Dendritic cell treated with granulocyte-macrophage colony-stimulating factor and Interleukin-4, amounts not matched to agents 40 ng/mL and 50 ng/mL, for 4 days (primary cell): ENCODE results near the gene MACROD2.

ENCODE experiments used
- H3K27ac Mint-ChIP-seq: one replicate; pipeline ENCODE4 v1.8.0; 2022; ENCODE audit warnings: mild to moderate bottlenecking, mixed read lengths
- H3K27me3 Mint-ChIP-seq: one replicate; pipeline ENCODE4 v1.8.0; 2022; ENCODE audit warnings: mild to moderate bottlenecking, mixed read lengths
- H3K36me3 Mint-ChIP-seq: one replicate; pipeline ENCODE4 v1.8.0; 2022; ENCODE audit warnings: low read depth, mixed read lengths
- H3K4me1 Mint-ChIP-seq: one replicate; pipeline ENCODE4 v1.8.0; 2022; ENCODE audit warnings: low read depth, mixed read lengths
- H3K4me3 Mint-ChIP-seq: one replicate; pipeline ENCODE4 v1.8.0; 2022; ENCODE audit warnings: mild to moderate bottlenecking, moderate library complexity, mixed read lengths
- H3K9me3 Mint-ChIP-seq: one replicate; pipeline ENCODE4 v1.8.0; 2022; ENCODE audit warnings: mixed read lengths
- intact Hi-C: fragments of 100-400 bp; cut with micrococcal nuclease; formaldehyde crosslinking; loops from one replicate; pipeline ENCODE4 v1.15.0; 2022

The MACROD2 gene

DNA sequence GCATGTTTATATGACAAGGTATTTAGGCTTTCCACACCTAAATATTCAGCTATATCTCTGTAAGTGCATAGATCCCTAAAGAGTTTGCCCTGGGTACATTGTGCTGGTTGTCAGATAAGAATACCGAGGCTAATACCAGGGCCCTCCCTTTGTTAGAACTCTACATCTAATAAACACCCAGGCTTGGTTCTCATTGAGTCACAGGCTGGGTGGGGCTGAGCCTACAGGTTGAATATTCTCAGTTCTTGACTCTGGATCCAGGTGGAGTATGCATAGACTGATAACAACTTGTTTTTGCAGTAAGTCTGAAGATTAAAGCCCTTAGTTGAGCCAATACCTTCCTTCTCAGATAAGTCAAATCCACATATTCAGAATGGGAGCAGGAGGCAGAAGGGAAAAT is 654.3 kb downstream of the MACROD2 start:
- H3K36me3 Mint-ChIP-seq = no peaks in the 10 kb centered on the region
- no peaks in the 10 kb centered on the region for H3K4me1 Mint-ChIP-seq
- H3K27ac Mint-ChIP-seq = no peak overlapping the region
- intact Hi-C loops = no loop called here
- H3K27me3 Mint-ChIP-seq = no peaks in the 10 kb centered on the region
- H3K4me3 Mint-ChIP-seq = no peak overlapping the region
- peaks cover 7% of the 10 kb centered on the region for H3K9me3 Mint-ChIP-seq

DNA sequence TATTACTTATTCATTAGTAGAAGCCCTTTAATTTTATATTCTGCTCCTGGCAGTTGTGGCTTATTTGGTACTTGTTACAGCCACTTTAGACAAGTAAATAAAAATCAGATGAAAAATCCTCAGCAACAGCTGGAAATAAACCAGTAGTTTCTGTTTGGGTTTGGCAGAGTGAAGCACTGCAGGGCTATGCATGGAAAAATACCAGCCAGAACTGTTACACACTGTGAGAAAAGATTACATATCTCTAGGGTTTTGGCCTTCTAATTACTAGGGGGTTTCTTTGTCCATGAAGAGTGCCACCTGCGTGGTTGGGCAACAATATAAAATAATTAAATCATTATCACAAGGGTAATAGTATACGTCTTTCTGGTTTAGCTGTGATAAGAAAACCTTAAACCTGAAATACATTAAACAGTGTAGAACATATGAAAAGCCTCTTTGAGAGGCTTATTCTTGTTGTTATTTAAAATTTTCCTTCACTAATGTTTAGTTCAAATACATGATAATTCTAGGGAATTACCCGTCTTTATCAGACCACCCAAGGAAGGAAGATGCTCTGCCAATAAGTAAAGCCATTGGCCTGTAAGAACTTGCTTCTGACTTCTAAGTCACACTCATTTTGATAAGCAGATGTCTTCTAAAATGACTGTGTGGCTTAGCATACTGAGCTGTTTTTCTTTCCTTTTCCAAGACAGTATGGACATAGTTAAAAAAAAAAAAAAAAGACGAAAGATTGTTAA is 662.1 kb downstream of the MACROD2 start:
- Mint-ChIP-seq H3K4me3 (no peak overlapping the region), H3K27ac (no peak overlapping the region), H3K27me3 (no peaks in the 10 kb centered on the region), H3K4me1 (no peaks in the 10 kb centered on the region), H3K9me3 (peaks cover 23% of the 10 kb centered on the region), H3K36me3 (no peaks in the 10 kb centered on the region)
- intact Hi-C loops = no loop called here

- no peak overlapping the region for H3K27ac Mint-ChIP-seq
- no peak overlapping the region for H3K4me3 Mint-ChIP-seq
- no peaks in the 10 kb centered on the region for H3K27me3 Mint-ChIP-seq
- H3K9me3 Mint-ChIP-seq = peaks cover 29% of the 10 kb centered on the region
- H3K36me3 Mint-ChIP-seq = no peaks in the 10 kb centered on the region
- no peaks in the 10 kb centered on the region for H3K4me1 Mint-ChIP-seq
- intact Hi-C loops = no loop called here
These were observed 668.8 kb downstream of the MACROD2 start for GRCh38 chr20:14664101-14664500.

- Mint-ChIP-seq H3K27me3 (no peaks in the 10 kb centered on the region), H3K4me1 (no peaks in the 10 kb centered on the region), H3K36me3 (no peaks in the 10 kb centered on the region), H3K27ac (no peak overlapping the region), H3K9me3 (peaks cover 20% of the 10 kb centered on the region), H3K4me3 (no peak overlapping the region)
- intact Hi-C loops = no loop called here
These were observed 671.4 kb downstream of the MACROD2 start for GRCh38 chr20:14666696-14667095.

- H3K27ac Mint-ChIP-seq = no peak overlapping the region
- no peaks in the 10 kb centered on the region for H3K4me1 Mint-ChIP-seq
- no peaks in the 10 kb centered on the region for H3K36me3 Mint-ChIP-seq
- no peak overlapping the region for H3K4me3 Mint-ChIP-seq
- no peaks in the 10 kb centered on the region for H3K27me3 Mint-ChIP-seq
- intact Hi-C loops = no loop called here
- peaks cover 16% of the 10 kb centered on the region for H3K9me3 Mint-ChIP-seq
These were observed 671.9 kb downstream of the MACROD2 start for GRCh38 chr20:14667226-14667625.

GRCh38 chr20:14672066-14672465 is 676.8 kb downstream of the MACROD2 start:
- no peaks in the 10 kb centered on the region for H3K27me3 Mint-ChIP-seq
- H3K4me3 Mint-ChIP-seq = no peak overlapping the region
- intact Hi-C loops = no loop called here
- no peaks in the 10 kb centered on the region for H3K4me1 Mint-ChIP-seq
- peaks cover 29% of the 10 kb centered on the region for H3K9me3 Mint-ChIP-seq
- no peak overlapping the region for H3K27ac Mint-ChIP-seq
- no peaks in the 10 kb centered on the region for H3K36me3 Mint-ChIP-seq

DNA sequence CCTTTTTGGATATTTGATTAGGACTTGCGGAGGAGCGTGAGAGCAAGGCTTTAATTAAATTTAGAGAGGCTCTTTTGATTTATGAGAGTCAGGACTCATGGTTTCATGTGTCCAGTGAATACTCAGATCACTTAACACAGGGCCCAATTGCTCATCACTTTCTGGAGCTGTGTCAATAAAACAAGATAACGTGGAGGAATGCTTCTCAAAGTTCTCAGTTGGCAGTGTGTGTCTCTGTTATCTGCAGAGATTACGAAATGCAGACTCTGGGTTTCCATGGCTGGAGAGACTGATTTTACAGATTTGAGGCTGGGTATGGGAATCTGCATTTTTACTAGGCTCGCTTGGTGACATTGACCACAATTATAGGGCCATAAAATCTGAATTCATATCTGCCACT is 677.8 kb downstream of the MACROD2 start:
- Mint-ChIP-seq H3K4me3 (no peak overlapping the region), H3K36me3 (no peaks in the 10 kb centered on the region), H3K27ac (no peak overlapping the region), H3K9me3 (peaks cover 23% of the 10 kb centered on the region), H3K4me1 (no peaks in the 10 kb centered on the region), H3K27me3 (no peaks in the 10 kb centered on the region)
- intact Hi-C loops = no loop called here

- H3K36me3 Mint-ChIP-seq = no peaks in the 10 kb centered on the region
- H3K27me3 Mint-ChIP-seq = no peaks in the 10 kb centered on the region
These were observed 682.1 kb downstream of the MACROD2 start for GRCh38 chr20:14677455-14677854.

DNA sequence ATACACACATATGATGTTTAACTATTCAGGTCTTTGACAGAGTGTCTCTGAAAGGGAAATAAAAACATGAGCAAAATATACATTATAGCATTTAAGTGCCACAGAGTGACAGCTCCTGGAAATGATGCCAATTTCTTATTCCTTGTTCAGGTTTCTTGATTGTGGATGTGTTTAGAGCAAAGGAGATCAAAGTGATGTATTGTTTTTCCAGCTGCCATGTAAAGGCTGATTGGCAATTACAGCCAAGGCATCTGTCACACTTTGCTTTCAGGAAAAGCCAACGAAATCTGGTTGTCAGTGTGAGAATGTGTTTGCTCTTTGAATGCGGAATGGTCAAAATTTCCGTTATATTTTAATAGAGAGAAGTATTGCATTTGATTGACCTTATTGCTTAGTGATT is 689.9 kb downstream of the MACROD2 start:
- intact Hi-C loops = no loop called here
- Mint-ChIP-seq H3K36me3 (no peaks in the 10 kb centered on the region), H3K27ac (no peak overlapping the region), H3K4me1 (no peaks in the 10 kb centered on the region), H3K27me3 (no peaks in the 10 kb centered on the region), H3K9me3 (no peaks in the 10 kb centered on the region), H3K4me3 (no peak overlapping the region)

More at GRCh38 chr20:14677455-14677854, 682.1 kb downstream of the MACROD2 start:
- Mint-ChIP-seq H3K27ac (no peak overlapping the region), H3K9me3 (peaks cover 23% of the 10 kb centered on the region), H3K4me1 (no peaks in the 10 kb centered on the region), H3K4me3 (no peak overlapping the region)
- intact Hi-C loops = no loop called here

- no peak overlapping the region for H3K27ac Mint-ChIP-seq
- no peaks in the 10 kb centered on the region for H3K27me3 Mint-ChIP-seq
- no peaks in the 10 kb centered on the region for H3K36me3 Mint-ChIP-seq
- intact Hi-C loops = no loop called here
- no peaks in the 10 kb centered on the region for H3K4me1 Mint-ChIP-seq
- H3K9me3 Mint-ChIP-seq = no peaks in the 10 kb centered on the region
- H3K4me3 Mint-ChIP-seq = no peak overlapping the region
These were observed 692.0 kb downstream of the MACROD2 start for GRCh38 chr20:14687313-14687712.

DNA sequence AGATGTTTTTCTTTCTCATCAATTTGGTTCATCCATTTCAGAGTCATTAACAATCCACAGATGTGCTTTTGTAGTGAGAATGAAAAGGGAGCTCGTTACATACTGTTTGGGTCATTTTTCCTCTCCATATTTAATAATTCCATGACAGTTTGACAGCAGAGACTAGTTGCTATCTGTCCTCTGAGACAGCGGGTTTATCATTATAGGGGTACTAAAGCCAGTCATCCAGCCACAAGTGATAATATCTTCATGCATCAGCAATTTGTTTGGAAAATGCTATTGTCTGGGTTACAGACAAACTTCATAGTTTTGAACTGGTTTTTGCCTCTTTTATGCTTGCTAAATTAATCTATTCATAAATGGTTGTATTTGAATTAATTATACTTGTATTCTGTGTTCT is 692.7 kb downstream of the MACROD2 start:
- H3K4me1 Mint-ChIP-seq = no peaks in the 10 kb centered on the region
- intact Hi-C loops = no loop called here
- no peaks in the 10 kb centered on the region for H3K36me3 Mint-ChIP-seq
- H3K9me3 Mint-ChIP-seq = no peaks in the 10 kb centered on the region
- no peak overlapping the region for H3K4me3 Mint-ChIP-seq
- H3K27me3 Mint-ChIP-seq = no peaks in the 10 kb centered on the region
- no peak overlapping the region for H3K27ac Mint-ChIP-seq

DNA sequence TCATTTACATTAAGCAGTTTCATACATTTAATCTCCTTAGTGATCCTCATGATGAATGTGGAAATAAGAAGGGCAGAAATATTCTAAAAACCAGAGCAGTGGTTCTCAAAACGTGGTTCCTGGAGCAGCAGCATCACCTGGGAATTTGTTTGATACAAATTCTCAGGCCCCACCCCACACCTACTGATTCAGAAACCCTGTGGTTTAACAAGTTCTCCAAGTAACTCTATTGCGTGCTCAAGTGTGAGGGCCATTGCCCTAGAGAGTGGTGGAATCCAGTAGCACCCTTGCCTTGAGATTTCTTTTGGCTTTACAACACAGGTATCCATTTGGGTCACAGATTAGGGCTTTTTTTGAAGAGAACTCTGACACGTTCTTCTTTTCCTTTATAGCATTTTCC is 696.7 kb downstream of the MACROD2 start:
- Mint-ChIP-seq H3K36me3 (no peaks in the 10 kb centered on the region), H3K4me1 (no peaks in the 10 kb centered on the region), H3K9me3 (peaks cover 9% of the 10 kb centered on the region), H3K27me3 (no peaks in the 10 kb centered on the region), H3K27ac (no peak overlapping the region), H3K4me3 (no peak overlapping the region)
- intact Hi-C loops = no loop called here

DNA sequence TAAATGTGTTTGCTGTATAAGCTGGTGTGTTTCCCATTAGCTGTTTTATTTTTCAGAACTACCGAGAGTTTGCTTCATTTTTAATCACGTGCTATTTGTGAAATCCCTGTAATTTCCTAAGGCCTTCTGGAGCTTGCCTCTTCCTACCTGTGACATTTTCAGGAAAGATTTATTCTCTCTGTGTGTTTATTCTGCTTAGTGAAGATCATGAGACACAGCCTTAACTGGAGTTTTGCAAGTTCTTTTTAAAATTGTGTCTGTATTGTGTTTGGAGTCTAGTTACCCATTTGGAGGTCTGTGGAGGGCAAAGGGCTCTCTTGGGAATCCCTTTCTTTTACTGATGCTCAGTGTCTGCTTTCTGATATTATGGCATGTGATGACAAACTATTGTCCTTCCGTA is 701.2 kb downstream of the MACROD2 start:
- Mint-ChIP-seq H3K9me3 (peaks cover 9% of the 10 kb centered on the region), H3K36me3 (no peaks in the 10 kb centered on the region), H3K27me3 (no peaks in the 10 kb centered on the region), H3K4me3 (no peak overlapping the region), H3K27ac (no peak overlapping the region), H3K4me1 (no peaks in the 10 kb centered on the region)
- intact Hi-C loops = no loop called here

DNA sequence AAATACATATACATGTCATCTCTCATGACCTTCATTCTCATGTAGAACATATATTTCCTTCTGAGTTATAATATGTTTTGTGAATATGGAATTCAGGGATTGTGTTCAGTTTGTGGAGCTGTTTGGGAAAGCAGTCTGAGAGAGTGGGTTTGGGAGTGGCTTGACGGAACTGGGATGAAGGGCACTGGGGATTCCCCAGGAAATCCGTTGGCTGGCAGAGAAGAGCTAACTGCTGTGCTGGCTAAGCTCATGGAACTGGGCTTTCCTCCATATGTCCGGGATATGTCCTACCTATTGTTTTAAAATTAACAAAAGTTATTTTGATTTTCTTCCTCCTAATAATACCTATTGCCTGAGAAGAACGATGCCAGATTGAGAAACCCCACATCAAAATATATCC is 701.6 kb downstream of the MACROD2 start:
- intact Hi-C loops = no loop called here
- Mint-ChIP-seq H3K4me1 (no peaks in the 10 kb centered on the region), H3K27me3 (no peaks in the 10 kb centered on the region), H3K9me3 (peaks cover 9% of the 10 kb centered on the region), H3K36me3 (no peaks in the 10 kb centered on the region), H3K27ac (no peak overlapping the region), H3K4me3 (no peak overlapping the region)

- no peak overlapping the region for H3K27ac Mint-ChIP-seq
- H3K27me3 Mint-ChIP-seq = no peaks in the 10 kb centered on the region
- no peak overlapping the region for H3K4me3 Mint-ChIP-seq
- H3K36me3 Mint-ChIP-seq = no peaks in the 10 kb centered on the region
- intact Hi-C loops = no loop called here
- H3K9me3 Mint-ChIP-seq = peaks cover 9% of the 10 kb centered on the region
- H3K4me1 Mint-ChIP-seq = no peaks in the 10 kb centered on the region
These were observed 702.8 kb downstream of the MACROD2 start for GRCh38 chr20:14698125-14698524.
